ENCODE results near the gene FANCG. TPM values are rescaled to one million over a fixed set of nuclear protein-coding genes. Genes with fewer than 3 reads are reported as not detected.

FANCG gene
- total RNA-seq, 1 experiment from 2014 or later: 52.2 TPM

- DNase-seq (ENCODE audit: low read depth): no peak
These were observed 10.7 kb downstream of the FANCG start for GRCh38 chr9:35069020-35069419.

DNA sequence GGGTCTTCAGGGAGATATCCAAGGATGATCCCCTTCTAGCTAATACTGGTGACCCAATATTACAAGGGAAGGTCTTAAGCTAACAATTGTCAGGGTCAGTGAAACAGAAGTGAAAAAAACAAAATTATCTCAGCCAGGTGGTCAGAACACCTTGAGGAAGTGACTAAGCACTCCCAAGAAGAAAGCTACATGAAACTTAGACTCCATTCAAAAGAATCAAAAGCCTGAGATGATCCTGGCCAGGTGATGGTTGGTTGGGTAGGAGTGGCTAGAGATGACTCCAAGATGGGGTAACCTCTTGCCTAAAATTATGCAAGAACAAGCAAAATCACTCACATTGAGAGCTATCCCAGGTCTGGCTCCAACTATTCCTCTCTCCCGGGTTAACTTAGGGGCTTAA, 12.7 kb downstream of the FANCG start:
- no peak for DNase-seq (ENCODE audit: low read depth)

GRCh38 chr9:35060548-35061207, 19.1 kb downstream of the FANCG start:
- DNase-seq (ENCODE audit: low read depth): no peak

GRCh38 chr9:35059438-35059837, 20.3 kb downstream of the FANCG start:
- no peak for DNase-seq (ENCODE audit: low read depth)

DNA sequence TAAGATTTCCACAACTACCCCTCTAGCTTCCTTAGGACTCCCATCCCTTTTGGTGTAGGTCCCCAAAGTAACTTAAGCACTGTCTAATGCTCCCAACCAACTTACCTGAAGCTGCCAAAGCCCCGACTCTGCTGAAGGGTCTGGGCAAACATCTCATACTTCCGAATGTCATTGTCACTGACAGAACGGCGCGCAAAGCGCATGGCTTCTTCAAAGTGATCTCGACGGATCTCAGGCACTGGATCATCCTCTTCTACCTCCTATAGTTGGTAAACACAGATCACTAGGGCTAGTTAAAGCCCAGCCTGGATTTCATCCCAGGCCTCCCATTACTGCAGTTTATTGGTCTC, 22.5 kb downstream of the FANCG start:
- no peak for DNase-seq (ENCODE audit: low read depth)

DNA sequence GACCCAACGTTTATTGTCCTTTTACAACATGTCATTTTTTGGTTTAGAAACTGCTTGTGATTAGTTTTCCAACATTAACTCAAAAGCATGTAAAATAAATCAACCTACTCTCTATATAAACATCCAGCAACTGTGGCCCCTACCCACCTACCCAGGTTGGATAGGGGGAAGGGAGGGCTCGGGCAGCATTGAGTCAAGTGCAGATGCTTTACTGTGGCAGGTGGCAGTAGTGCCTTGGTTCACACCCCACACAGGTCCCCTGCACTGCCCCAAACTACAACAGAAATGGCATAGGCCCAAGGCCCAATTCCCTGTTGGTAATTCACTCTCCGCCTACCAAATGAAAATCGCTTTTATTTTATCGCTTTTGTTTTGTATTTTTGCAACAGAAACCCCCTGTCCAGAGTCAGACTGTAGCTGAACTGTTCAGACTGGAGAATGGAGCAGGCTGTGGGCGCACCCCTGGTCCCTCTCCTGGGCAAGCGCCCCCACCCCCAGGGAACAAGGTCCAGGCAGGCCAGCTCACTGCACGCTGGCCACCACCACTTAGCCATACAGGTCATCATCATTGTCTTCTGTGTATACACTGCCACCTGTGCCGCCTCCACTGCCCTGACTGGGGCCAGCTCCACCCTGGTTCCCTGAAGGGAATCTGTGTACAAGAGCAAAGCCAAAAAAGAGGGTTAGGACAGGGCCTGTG, 23.0 kb downstream of the FANCG start:
- no peak for DNase-seq (ENCODE audit: low read depth)

DNA sequence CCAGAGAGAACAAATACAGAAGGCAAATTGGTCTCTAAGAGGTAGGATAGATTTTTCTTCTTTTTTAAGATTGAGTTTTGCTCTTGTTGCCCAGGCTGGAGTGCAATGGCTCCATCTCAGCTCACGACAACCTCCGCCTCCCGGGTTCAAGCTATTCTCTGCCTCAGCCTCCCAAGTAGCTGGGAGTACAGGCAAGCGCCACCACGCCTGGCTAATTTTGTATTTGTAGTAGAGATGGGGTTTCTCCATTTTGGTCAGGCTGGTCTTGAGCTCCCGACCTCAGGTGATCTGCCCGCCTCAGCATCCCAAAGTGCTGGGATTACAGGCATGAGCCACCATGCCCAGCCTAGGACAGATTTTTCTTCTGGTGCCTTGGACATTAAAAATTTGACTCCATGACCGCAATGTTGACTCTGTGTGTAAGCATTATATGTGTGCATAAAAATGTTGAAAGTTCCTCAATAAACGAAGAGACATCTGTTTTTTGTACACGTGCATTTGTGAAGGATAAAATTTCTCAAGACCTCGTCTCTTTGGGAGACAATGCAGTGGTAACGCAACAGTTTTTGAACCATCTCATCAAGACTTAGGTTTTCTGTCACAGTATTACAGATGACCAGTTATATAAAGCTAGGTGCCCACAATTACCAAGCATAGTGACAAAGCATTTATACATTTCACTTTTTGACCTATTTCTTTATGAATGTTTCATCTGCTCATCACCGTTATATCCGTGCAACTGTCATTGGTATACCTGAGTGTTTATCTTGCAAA, 24.7 kb downstream of the FANCG start:
- DNase-seq (ENCODE audit: low read depth): no peak

- DNase-seq (ENCODE audit: low read depth): no peak
These were observed 25.4 kb downstream of the FANCG start for GRCh38 chr9:35054185-35054835.

DNA sequence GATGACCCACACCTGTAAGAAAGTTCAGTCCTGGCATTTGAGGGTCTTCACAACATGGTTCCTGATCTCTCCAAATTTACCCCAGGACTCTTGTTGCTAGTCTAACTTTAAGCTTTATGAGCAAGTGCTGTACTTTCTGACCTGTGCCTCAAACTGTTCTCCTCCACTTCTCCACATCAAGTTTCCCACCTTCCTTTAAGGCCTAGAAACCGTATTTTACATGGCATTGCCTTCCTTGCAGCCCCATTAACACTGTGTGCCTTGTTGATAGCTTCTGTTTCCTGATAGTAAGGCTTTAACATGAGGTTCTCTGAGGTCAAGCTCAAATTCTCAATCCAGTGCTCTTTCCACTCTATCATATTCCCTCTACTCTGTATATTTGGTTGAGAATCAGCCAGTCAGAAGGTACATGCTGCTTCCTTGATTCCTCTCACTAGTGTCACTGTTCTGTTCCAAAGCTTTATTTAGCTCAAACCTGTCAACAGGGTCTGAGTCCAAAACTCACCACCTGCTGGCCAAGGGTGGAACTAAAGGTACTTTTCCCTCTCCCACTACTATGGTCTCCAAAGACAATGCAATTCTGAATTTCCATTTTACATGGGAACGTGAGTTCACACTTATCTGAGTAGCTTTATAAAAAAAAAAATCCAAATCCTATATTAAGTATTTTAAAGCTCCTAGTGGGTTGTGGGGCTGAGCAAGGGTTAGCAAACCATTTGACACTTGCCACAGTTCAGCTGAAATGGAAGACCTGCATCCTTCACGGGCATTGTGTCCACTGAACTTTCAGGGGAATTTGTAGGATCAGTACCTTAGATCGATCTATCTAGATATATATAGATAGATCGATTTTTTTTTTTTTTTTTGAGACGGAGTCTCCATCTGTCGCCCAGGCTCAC, 28.4 kb downstream of the FANCG start:
- DNase-seq (ENCODE audit: low read depth): peak; percentile 43

GRCh38 chr9:35048511-35048910, 31.2 kb downstream of the FANCG start:
- DNase-seq (ENCODE audit: low read depth): no peak

DNA sequence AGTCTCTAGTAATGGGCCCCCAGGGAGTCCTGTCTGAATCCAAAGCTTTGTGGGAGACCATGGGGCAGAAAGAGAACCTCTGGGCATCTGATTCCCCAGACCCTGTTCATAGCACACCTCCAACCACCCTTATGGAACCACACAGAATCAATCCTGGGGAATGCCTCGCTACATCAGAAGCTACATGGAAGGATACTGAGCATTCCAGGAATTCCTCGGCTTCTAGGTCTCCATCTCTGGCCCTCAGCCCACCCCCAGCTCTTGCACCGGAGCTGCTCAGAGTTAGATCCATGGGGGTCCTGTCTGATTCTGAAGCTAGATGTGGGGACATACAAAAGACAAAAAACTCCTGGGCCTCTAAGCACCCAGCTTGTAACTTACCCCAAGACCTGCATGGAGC, 35.7 kb downstream of the FANCG start:
- DNase-seq (ENCODE audit: low read depth): no peak

- DNase-seq (ENCODE audit: low read depth): no peak
These were observed 36.7 kb downstream of the FANCG start for GRCh38 chr9:35042891-35043545.

GRCh38 chr9:35042081-35042604, 37.6 kb downstream of the FANCG start:
- DNase-seq (ENCODE audit: low read depth): peak; percentile 30

DNA sequence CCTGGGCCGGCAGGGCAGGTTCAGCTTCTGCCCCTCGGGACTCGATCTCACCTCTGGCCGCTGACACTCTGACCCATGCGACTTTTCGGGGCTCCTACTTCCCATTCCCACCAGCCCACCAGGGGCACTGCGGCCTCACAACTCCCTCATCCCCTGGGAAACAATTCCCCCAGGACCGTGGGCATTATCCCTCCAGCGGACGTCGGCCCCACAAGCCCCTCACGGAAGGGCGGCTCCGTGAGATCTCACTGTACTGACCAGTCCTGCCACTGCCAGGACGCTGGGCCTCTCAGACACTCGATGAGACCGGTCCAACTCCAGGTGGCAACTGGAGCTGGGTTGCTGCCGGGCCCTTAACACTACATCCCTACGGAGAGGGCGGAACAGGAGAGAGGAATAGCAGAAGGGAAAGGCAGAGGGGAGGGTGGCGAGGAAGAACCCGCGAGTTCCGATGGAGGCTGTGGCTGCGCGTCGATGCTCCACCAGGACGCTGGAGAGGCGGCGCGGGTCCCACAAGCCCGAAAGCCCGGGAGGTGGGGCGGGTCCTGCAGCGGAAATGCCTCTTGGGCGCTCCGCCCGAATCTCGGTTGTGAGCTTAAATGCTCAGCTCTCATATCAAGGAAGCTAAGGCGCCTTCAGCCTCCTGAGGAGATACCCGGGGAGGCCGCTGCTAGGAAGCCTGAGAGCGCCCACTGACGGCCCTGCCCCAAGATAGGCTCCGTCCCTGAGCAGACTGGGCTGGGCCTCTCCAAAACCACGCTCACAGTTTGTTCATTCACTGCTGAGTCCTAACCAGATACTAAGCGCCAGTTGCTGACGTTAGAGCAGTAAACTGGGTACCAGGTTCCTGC, 43.7 kb downstream of the FANCG start:
- DNase-seq (ENCODE audit: low read depth): no peak

GRCh38 chr9:35033101-35033500, 46.6 kb downstream of the FANCG start:
- DNase-seq (ENCODE audit: low read depth): no peak

DNA sequence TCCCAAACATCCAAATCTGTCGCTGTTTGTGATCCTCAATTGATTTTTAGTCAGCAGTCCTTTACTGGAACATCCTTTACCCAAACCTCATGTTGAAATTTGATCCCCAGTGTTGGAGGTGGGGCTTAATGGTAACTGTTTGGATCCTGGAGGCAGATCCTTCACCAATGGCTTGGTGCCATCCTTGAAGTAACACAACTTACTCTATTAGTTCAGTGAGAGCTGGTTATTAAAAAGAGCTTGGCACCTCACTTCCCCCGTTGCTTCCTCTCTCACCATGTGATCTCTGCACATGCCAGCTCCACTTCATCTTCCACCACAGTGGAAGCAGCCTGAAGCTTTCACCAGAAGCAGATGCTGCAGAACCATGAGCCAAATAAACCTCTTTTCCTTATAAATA, 49.9 kb downstream of the FANCG start:
- no peak for DNase-seq (ENCODE audit: low read depth)

GRCh38 chr9:35029241-35029640, 50.5 kb downstream of the FANCG start:
- DNase-seq (ENCODE audit: low read depth): no peak

DNA sequence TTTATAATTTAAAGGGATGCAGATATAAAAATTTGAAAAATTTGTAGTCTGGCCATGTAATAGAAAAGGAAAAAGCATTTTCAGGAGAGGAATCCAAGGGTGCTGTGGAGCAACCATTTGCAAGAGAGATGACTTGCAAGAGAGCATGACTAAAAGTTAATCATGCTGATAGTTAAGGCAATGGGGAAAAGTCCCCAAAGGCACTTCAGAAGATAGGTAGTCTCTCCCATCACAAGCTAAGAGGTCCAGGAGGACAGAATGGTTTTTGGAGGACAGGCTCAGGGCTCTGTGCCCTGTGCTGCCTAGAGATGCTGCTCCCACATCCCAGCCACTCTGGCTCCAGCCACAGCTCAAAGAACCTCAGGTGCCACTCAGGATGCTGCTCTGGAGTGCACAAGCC, 51.4 kb downstream of the FANCG start:
- no peak for DNase-seq (ENCODE audit: low read depth)

DNA sequence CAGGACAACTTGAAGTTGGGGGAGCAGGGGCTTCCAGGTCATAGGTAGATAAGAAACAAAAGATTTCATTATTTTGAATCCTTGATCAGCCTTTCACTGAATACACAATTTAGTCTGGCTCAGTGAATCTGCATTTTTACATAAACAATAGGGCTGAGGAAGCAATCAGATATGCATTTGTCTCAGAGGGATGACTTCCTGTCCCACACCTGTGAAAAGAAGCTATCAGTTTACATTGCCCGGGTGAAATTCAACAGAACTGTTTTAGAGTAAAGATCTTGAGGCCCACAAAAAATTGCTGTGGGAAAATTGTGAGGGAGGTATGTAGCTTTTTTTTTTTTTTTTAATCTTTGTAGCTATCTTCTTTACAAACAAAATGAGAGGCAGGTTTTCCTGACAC, 51.9 kb downstream of the FANCG start:
- DNase-seq (ENCODE audit: low read depth): no peak
